Neural progenitor cell (in vitro differentiated cells): ENCODE results near the gene TRAK1. TPM values are rescaled to one million over a fixed set of nuclear protein-coding genes. Genes with fewer than 3 reads are reported as not detected.

ENCODE experiments used
- DNase-seq: peaks from one replicate; pipeline ENCODE4 v3.0.0-alpha.2; 2016; ENCODE audit warnings: low spot score
- H2AFZ ChIP-seq: fragments of 200-600 bp; sonication (generic); replicated peaks from 2 replicates; pipeline ENCODE4 v1.6.1; 2016; ENCODE audit warnings: antibody characterized with exemption
- H3F3A ChIP-seq: fragments of 200-600 bp; sonication (generic); 2 replicates; pipeline ENCODE4 v1.6.1; 2016; ENCODE audit warnings: antibody characterized with exemption, low read depth
- H3K27ac ChIP-seq: fragments of 200-600 bp; sonication (generic); 2 replicates; pipeline ENCODE4 v1.5.1; 2016; ENCODE audit warnings: mild to moderate bottlenecking
- H3K27me3 ChIP-seq: fragments of 200-600 bp; sonication (generic); 2 replicates; pipeline ENCODE4 v1.6.1; 2016; ENCODE audit warnings: mild to moderate bottlenecking, moderate library complexity
- H3K36me3 ChIP-seq: fragments of 200-600 bp; sonication (generic); 2 replicates; pipeline ENCODE4 v1.5.1; 2016
- H3K4me1 ChIP-seq: fragments of 200-600 bp; sonication (generic); 2 replicates; pipeline ENCODE4 v1.6.1; 2016; ENCODE audit warnings: mixed run types
- H3K4me2 ChIP-seq: fragments of 200-600 bp; sonication (generic); 2 replicates; pipeline ENCODE4 v1.6.1; 2016
- H3K4me3 ChIP-seq: fragments of 200-600 bp; sonication (generic); 2 replicates; pipeline ENCODE4 v1.5.1; 2016
- H3K79me2 ChIP-seq: fragments of 200-600 bp; sonication (generic); 2 replicates; pipeline ENCODE4 v1.6.1; 2016; ENCODE audit warnings: low read depth
- H3K9ac ChIP-seq: fragments of 200-600 bp; sonication (generic); 2 replicates; pipeline ENCODE4 v1.6.1; 2016
- H3K9me3 ChIP-seq: fragments of 200-600 bp; sonication (generic); 2 replicates; pipeline ENCODE4 v1.5.1; 2016; ENCODE audit warnings: low read depth
- H4K20me1 ChIP-seq: fragments of 200-600 bp; sonication (generic); 2 replicates; pipeline ENCODE4 v1.6.1; 2016; ENCODE audit warnings: low read depth
- H3K27ac Mint-ChIP-seq: 3 replicates; pipeline ENCODE4 v1.8.0; 2021; ENCODE audit warnings: mixed read lengths
- H3K27me3 Mint-ChIP-seq: 2 replicates; pipeline ENCODE4 v1.8.0; 2022; ENCODE audit warnings: low read depth, mild to moderate bottlenecking, inconsistent platforms, moderate library complexity, mixed read lengths; ENCODE audit not compliant: insufficient read depth
- H3K36me3 Mint-ChIP-seq: 3 replicates; pipeline ENCODE4 v1.8.0; 2021; ENCODE audit warnings: mixed read lengths
- H3K4me1 Mint-ChIP-seq: 3 replicates; pipeline ENCODE4 v1.8.0; 2021; ENCODE audit warnings: mixed read lengths
- H3K4me3 Mint-ChIP-seq: 3 replicates; pipeline ENCODE4 v1.8.0; 2021; ENCODE audit warnings: mild to moderate bottlenecking, moderate library complexity, mixed read lengths
- H3K9me3 Mint-ChIP-seq: 3 replicates; pipeline ENCODE4 v1.8.0; 2020; ENCODE audit warnings: mixed read lengths
- CTCF ChIP-seq: fragments of 200-600 bp; sonication (generic); IDR thresholded peaks from 2 replicates; pipeline ENCODE4 v1.5.1; 2017; ENCODE audit warnings: antibody characterized with exemption, mild to moderate bottlenecking
- EZH2 ChIP-seq: fragments of 200-600 bp; sonication (generic); IDR thresholded peaks from 2 replicates; pipeline ENCODE4 v1.6.1; 2017; ENCODE audit warnings: antibody characterized with exemption, mild to moderate bottlenecking, moderate library complexity
- EZH2phosphoT487 ChIP-seq: fragments of 200-600 bp; sonication (generic); IDR thresholded peaks from 2 replicates; pipeline ENCODE4 v1.6.1; 2017; ENCODE audit warnings: antibody characterized with exemption
- total RNA-seq: library from RNA; depleted of rRNA; stranded (reverse); fragments of >200 nt; gene quantifications from 2 replicates; pipeline ENCODE4 v1.2.3, GENCODE V29; 2015; ENCODE audit warnings: low replicate concordance

The TRAK1 gene
- total RNA-seq, 1 donor from 2014 or later = 32.2 TPM

GRCh38 chr3:42122261-42123011 is 31.3 kb downstream of the TRAK1 start:
- no peaks in the 10 kb centered on the region for H3K9me3 Mint-ChIP-seq
- no peak overlapping the region for H3K4me3 Mint-ChIP-seq

GRCh38 chr3:42123012-42123581 is 31.9 kb downstream of the TRAK1 start:
- H3K36me3 Mint-ChIP-seq = peaks cover 22% of the 10 kb centered on the region
- Histone ChIP-seq H3K79me2 (no peaks in the 10 kb centered on the region), H3K9ac (no peak overlapping the region), H4K20me1 (peaks cover 7% of the 10 kb centered on the region), H3K4me3 (no peak overlapping the region), H3F3A (no peaks in the 10 kb centered on the region), H2AFZ (no peak overlapping the region), H3K27me3 (no peaks in the 10 kb centered on the region), H3K27ac (no peak overlapping the region), H3K9me3 (no peaks in the 10 kb centered on the region), H3K4me2 (no peak overlapping the region), H3K4me1 (no peaks in the 10 kb centered on the region), H3K36me3 (no peaks in the 10 kb centered on the region)
- peaks cover 3% of the 10 kb centered on the region for H3K27me3 Mint-ChIP-seq
- no peak for TF ChIP-seq EZH2phosphoT487
- no peak for TF ChIP-seq CTCF
- no peak for TF ChIP-seq EZH2
- H3K9me3 Mint-ChIP-seq = no peaks in the 10 kb centered on the region
- DNase-seq = no peak
- H3K4me1 Mint-ChIP-seq = peaks cover 14% of the 10 kb centered on the region
- no peak overlapping the region for H3K4me3 Mint-ChIP-seq
- no peak overlapping the region for H3K27ac Mint-ChIP-seq

More at GRCh38 chr3:42122261-42123011, 31.3 kb downstream of the TRAK1 start:
- no peak overlapping the region for H3K4me2 ChIP-seq
- no peak overlapping the region for H3K4me3 ChIP-seq
- H3K4me1 ChIP-seq = no peaks in the 10 kb centered on the region
- Mint-ChIP-seq H3K36me3 (peaks cover 22% of the 10 kb centered on the region), H3K27ac (peak overlapping the region; percentile 14), H3K27me3 (peaks cover 3% of the 10 kb centered on the region), H3K4me1 (peaks cover 15% of the 10 kb centered on the region)
- H4K20me1 ChIP-seq = peaks cover 8% of the 10 kb centered on the region
- H3F3A ChIP-seq = no peaks in the 10 kb centered on the region
- TF ChIP-seq EZH2 = no peak
- no peak for TF ChIP-seq CTCF
- no peak for TF ChIP-seq EZH2phosphoT487
- no peak overlapping the region for H3K9ac ChIP-seq
- no peaks in the 10 kb centered on the region for H3K27me3 ChIP-seq
- no peak for DNase-seq
- no peaks in the 10 kb centered on the region for H3K9me3 ChIP-seq
- H3K27ac ChIP-seq = no peak overlapping the region
- H2AFZ ChIP-seq = no peak overlapping the region
- no peaks in the 10 kb centered on the region for H3K36me3 ChIP-seq
- no peaks in the 10 kb centered on the region for H3K79me2 ChIP-seq

GRCh38 chr3:42123824-42124658 is 32.9 kb downstream of the TRAK1 start:
- no peaks in the 10 kb centered on the region for H3K79me2 ChIP-seq
- no peaks in the 10 kb centered on the region for H3F3A ChIP-seq
- H3K4me1 ChIP-seq = no peaks in the 10 kb centered on the region
- Mint-ChIP-seq H3K27ac (no peak overlapping the region), H3K27me3 (peaks cover 3% of the 10 kb centered on the region), H3K4me3 (no peak overlapping the region), H3K9me3 (no peaks in the 10 kb centered on the region), H3K4me1 (peaks cover 18% of the 10 kb centered on the region), H3K36me3 (peaks cover 23% of the 10 kb centered on the region)
- no peak for DNase-seq
- no peaks in the 10 kb centered on the region for H3K9me3 ChIP-seq
- no peak overlapping the region for H3K4me3 ChIP-seq
- no peaks in the 10 kb centered on the region for H3K36me3 ChIP-seq
- H2AFZ ChIP-seq = no peak overlapping the region
- H3K9ac ChIP-seq = no peak overlapping the region
- TF ChIP-seq CTCF (no peak), EZH2phosphoT487 (no peak), EZH2 (no peak)
- no peak overlapping the region for H3K27ac ChIP-seq
- H3K4me2 ChIP-seq = no peak overlapping the region
- H4K20me1 ChIP-seq = peaks cover 7% of the 10 kb centered on the region
- no peaks in the 10 kb centered on the region for H3K27me3 ChIP-seq
